SHP77 treated with DMSO at 0.1 percent for 48 hours (cell line): ENCODE data around the gene ILDR2.

Source experiments
- DNase-seq: peaks from one replicate; lab custom pipeline; 2025; lab: John Stamatoyannopoulos, UW

Gene ILDR2

GRCh38 chr1:166975361-166976129 lies at the start of gene ILDR2:
Gene ILDR2, minus strand, starts transcription at chr1:166975540. Its CDS starts 272 bp downstream, at chr1:166975268.
- DNase-seq = no peak

GRCh38 chr1:167022384-167022783 lies 47.0 kb upstream of the ILDR2 start:
- no peak for DNase-seq

GRCh38 chr1:167016100-167016750 lies 40.9 kb upstream of the ILDR2 start:
- no peak for DNase-seq

GRCh38 chr1:167013108-167013929 lies 38.0 kb upstream of the ILDR2 start:
- DNase-seq = no peak

- DNase-seq = no peak
Observed at GRCh38 chr1:167012570-167012969, 37.2 kb upstream of the ILDR2 start.

- no peak for DNase-seq
Observed at GRCh38 chr1:167011560-167012191, 36.3 kb upstream of the ILDR2 start.

- no peak for DNase-seq
Observed at GRCh38 chr1:167003711-167004110, 28.4 kb upstream of the ILDR2 start.

GRCh38 chr1:167002354-167002753 lies 27.0 kb upstream of the ILDR2 start:
- no peak for DNase-seq

GRCh38 chr1:167000546-167000945 lies 25.2 kb upstream of the ILDR2 start:
- no peak for DNase-seq

- no peak for DNase-seq
Observed at GRCh38 chr1:166999500-167000055, 24.2 kb upstream of the ILDR2 start.

- DNase-seq = no peak
Observed at GRCh38 chr1:166999075-166999474, 23.7 kb upstream of the ILDR2 start.

GRCh38 chr1:166988974-166989515 lies 13.7 kb upstream of the ILDR2 start, which contains the start of gene MAEL:
Gene MAEL, plus strand, starts transcription at chr1:166989280. Its CDS starts 73 bp downstream, at chr1:166989353.
- DNase-seq = no peak

GRCh38 chr1:166981589-166981988 lies 6.2 kb upstream of the ILDR2 start:
- DNase-seq = no peak

- no peak for DNase-seq
Observed at GRCh38 chr1:166980818-166981217, 5.5 kb upstream of the ILDR2 start.

GRCh38 chr1:166980383-166980782 lies 5.0 kb upstream of the ILDR2 start:
- no peak for DNase-seq

GRCh38 chr1:166978821-166979220 lies 3.5 kb upstream of the ILDR2 start:
- no peak for DNase-seq

GRCh38 chr1:166977951-166978350 lies 2.6 kb upstream of the ILDR2 start:
- DNase-seq = no peak

- no peak for DNase-seq
Observed at GRCh38 chr1:166974647-166975345, 544 bp downstream of the ILDR2 start.

GRCh38 chr1:166972826-166973225 lies 2.5 kb downstream of the ILDR2 start:
- DNase-seq = no peak

- DNase-seq = no peak
Observed at GRCh38 chr1:166972193-166972592, 3.1 kb downstream of the ILDR2 start.

GRCh38 chr1:166971252-166971651 lies 4.1 kb downstream of the ILDR2 start:
- DNase-seq = no peak
